ENCODE results near the gene KRTAP16-1.
"Not testable (repeated sequence)": the region's sequence is repeated elsewhere in the genome, so short reads cannot be mapped to it uniquely, and the experiment has no call there.

Gene KRTAP16-1

GRCh38 chr17:41278176-41278955, 30.7 kb downstream of the KRTAP16-1 start:
- Histone ChIP-seq H3K36me3 (ENCODE audit: control insufficient read depth in 2 of 2, insufficient read depth in 2 of 2, low read length in 2 of 2) (no peaks in the 10 kb centered on the region), H3K27me3 (ENCODE audit: control insufficient read depth in 2 of 2, insufficient read depth in 2 of 2, low read length in 2 of 2) (peaks cover 0 to 5% of the 10 kb centered on the region in 2 donors), H3K9ac (ENCODE audit: low read depth in 1 of 2, low read length in 2 of 2) (no peak overlapping the region), H3K4me1 (ENCODE audit: control insufficient read depth in 2 of 2, insufficient read depth in 2 of 2, low read length in 2 of 2) (no peaks in the 10 kb centered on the region), H3K9me3 (ENCODE audit: control insufficient read depth in 2 of 2, low read length in 2 of 2) (no peaks in the 10 kb centered on the region), H3K4me3 (ENCODE audit: low read length in 2 of 2) (no peak overlapping the region), H3K27ac (ENCODE audit: low read depth in 2 of 2, low read length in 2 of 2) (no peak overlapping the region)

- H3K36me3 ChIP-seq (ENCODE audit: control insufficient read depth in 2 of 2, insufficient read depth in 2 of 2, low read length in 2 of 2); H3K4me3 ChIP-seq (ENCODE audit: low read length in 2 of 2); H3K27me3 ChIP-seq (ENCODE audit: control insufficient read depth in 2 of 2, insufficient read depth in 2 of 2, low read length in 2 of 2); H3K9me3 ChIP-seq (ENCODE audit: control insufficient read depth in 2 of 2, low read length in 2 of 2); H3K27ac ChIP-seq (ENCODE audit: low read depth in 2 of 2, low read length in 2 of 2); H3K9ac ChIP-seq (ENCODE audit: low read depth in 1 of 2, low read length in 2 of 2); H3K4me1 ChIP-seq (ENCODE audit: control insufficient read depth in 2 of 2, insufficient read depth in 2 of 2, low read length in 2 of 2): not testable (repeated sequence)
These were observed 33.4 kb downstream of the KRTAP16-1 start, which contains the start of gene KRTAP9-7 for GRCh38 chr17:41275648-41276190. Gene KRTAP9-7 (plus strand): TSS chr17:41275698. CDS start chr17:41275698, 0 bp downstream.

- H3K9ac ChIP-seq (ENCODE audit: low read depth in 1 of 2, low read length in 2 of 2) = no peak overlapping the region
These were observed 37.3 kb downstream of the KRTAP16-1 start for GRCh38 chr17:41271858-41272257.

GRCh38 chr17:41271323-41271722, 37.8 kb downstream of the KRTAP16-1 start:
- H3K27me3 ChIP-seq (ENCODE audit: control insufficient read depth in 2 of 2, insufficient read depth in 2 of 2, low read length in 2 of 2); H3K4me3 ChIP-seq (ENCODE audit: low read length in 2 of 2); H3K36me3 ChIP-seq (ENCODE audit: control insufficient read depth in 2 of 2, insufficient read depth in 2 of 2, low read length in 2 of 2); H3K27ac ChIP-seq (ENCODE audit: low read depth in 2 of 2, low read length in 2 of 2); H3K9me3 ChIP-seq (ENCODE audit: control insufficient read depth in 2 of 2, low read length in 2 of 2); H3K9ac ChIP-seq (ENCODE audit: low read depth in 1 of 2, low read length in 2 of 2); H3K4me1 ChIP-seq (ENCODE audit: control insufficient read depth in 2 of 2, insufficient read depth in 2 of 2, low read length in 2 of 2): not testable (repeated sequence)

More at GRCh38 chr17:41271858-41272257, 37.3 kb downstream of the KRTAP16-1 start:
- Histone ChIP-seq H3K4me1 (ENCODE audit: control insufficient read depth in 2 of 2, insufficient read depth in 2 of 2, low read length in 2 of 2) (no peaks in the 10 kb centered on the region), H3K27ac (ENCODE audit: low read depth in 2 of 2, low read length in 2 of 2) (no peak overlapping the region), H3K4me3 (ENCODE audit: low read length in 2 of 2) (no peak overlapping the region), H3K36me3 (ENCODE audit: control insufficient read depth in 2 of 2, insufficient read depth in 2 of 2, low read length in 2 of 2) (no peaks in the 10 kb centered on the region), H3K27me3 (ENCODE audit: control insufficient read depth in 2 of 2, insufficient read depth in 2 of 2, low read length in 2 of 2) (peaks cover 0 to 5% of the 10 kb centered on the region in 2 donors), H3K9me3 (ENCODE audit: control insufficient read depth in 2 of 2, low read length in 2 of 2) (no peaks in the 10 kb centered on the region)

GRCh38 chr17:41267711-41268110, 41.4 kb downstream of the KRTAP16-1 start:
- H3K36me3 ChIP-seq (ENCODE audit: control insufficient read depth in 2 of 2, insufficient read depth in 2 of 2, low read length in 2 of 2) = no peaks in the 10 kb centered on the region
- H3K9me3 ChIP-seq (ENCODE audit: control insufficient read depth in 2 of 2, low read length in 2 of 2) = no peaks in the 10 kb centered on the region
- H3K4me1 ChIP-seq (ENCODE audit: control insufficient read depth in 2 of 2, insufficient read depth in 2 of 2, low read length in 2 of 2) = no peaks in the 10 kb centered on the region
- peaks cover 0 to 6% of the 10 kb centered on the region in 2 donors for H3K27me3 ChIP-seq (ENCODE audit: control insufficient read depth in 2 of 2, insufficient read depth in 2 of 2, low read length in 2 of 2)
- H3K4me3 ChIP-seq (ENCODE audit: low read length in 2 of 2) = no peak overlapping the region
- no peak overlapping the region for H3K9ac ChIP-seq (ENCODE audit: low read depth in 1 of 2, low read length in 2 of 2)
- no peak overlapping the region for H3K27ac ChIP-seq (ENCODE audit: low read depth in 2 of 2, low read length in 2 of 2)

- Histone ChIP-seq H3K9ac (ENCODE audit: low read depth in 1 of 2, low read length in 2 of 2) (no peak within 1 kb of the TSS), H3K36me3 (ENCODE audit: control insufficient read depth in 2 of 2, insufficient read depth in 2 of 2, low read length in 2 of 2) (no peaks in the 10 kb centered on the region), H3K27ac (ENCODE audit: low read depth in 2 of 2, low read length in 2 of 2) (no peak within 1 kb of the TSS), H3K9me3 (ENCODE audit: control insufficient read depth in 2 of 2, low read length in 2 of 2) (no peaks in the 10 kb centered on the region), H3K4me3 (ENCODE audit: low read length in 2 of 2) (no peak within 1 kb of the TSS), H3K27me3 (ENCODE audit: control insufficient read depth in 2 of 2, insufficient read depth in 2 of 2, low read length in 2 of 2) (peaks cover 0 to 10% of the 10 kb centered on the region in 2 donors), H3K4me1 (ENCODE audit: control insufficient read depth in 2 of 2, insufficient read depth in 2 of 2, low read length in 2 of 2) (no peaks in the 10 kb centered on the region)
These were observed 44.0 kb downstream of the KRTAP16-1 start, which contains the start of gene KRTAP9-6 for GRCh38 chr17:41265078-41265477. Gene KRTAP9-6 (plus strand): TSS chr17:41265378. CDS start chr17:41265378, 0 bp downstream.

- Histone ChIP-seq H3K9me3 (ENCODE audit: control insufficient read depth in 2 of 2, low read length in 2 of 2) (no peaks in the 10 kb centered on the region), H3K36me3 (ENCODE audit: control insufficient read depth in 2 of 2, insufficient read depth in 2 of 2, low read length in 2 of 2) (no peaks in the 10 kb centered on the region), H3K4me3 (ENCODE audit: low read length in 2 of 2) (no peak overlapping the region), H3K27ac (ENCODE audit: low read depth in 2 of 2, low read length in 2 of 2) (no peak overlapping the region), H3K9ac (ENCODE audit: low read depth in 1 of 2, low read length in 2 of 2) (no peak overlapping the region), H3K4me1 (ENCODE audit: control insufficient read depth in 2 of 2, insufficient read depth in 2 of 2, low read length in 2 of 2) (no peaks in the 10 kb centered on the region), H3K27me3 (ENCODE audit: control insufficient read depth in 2 of 2, insufficient read depth in 2 of 2, low read length in 2 of 2) (peaks cover 0 to 10% of the 10 kb centered on the region in 2 donors)
These were observed 44.5 kb downstream of the KRTAP16-1 start for GRCh38 chr17:41264599-41264998.

- Histone ChIP-seq H3K36me3 (ENCODE audit: control insufficient read depth in 2 of 2, insufficient read depth in 2 of 2, low read length in 2 of 2) (no peaks in the 10 kb centered on the region), H3K27me3 (ENCODE audit: control insufficient read depth in 2 of 2, insufficient read depth in 2 of 2, low read length in 2 of 2) (peaks cover 2 to 10% of the 10 kb centered on the region in 2 donors), H3K9ac (ENCODE audit: low read depth in 1 of 2, low read length in 2 of 2) (no peak overlapping the region), H3K27ac (ENCODE audit: low read depth in 2 of 2, low read length in 2 of 2) (no peak overlapping the region), H3K4me1 (ENCODE audit: control insufficient read depth in 2 of 2, insufficient read depth in 2 of 2, low read length in 2 of 2) (no peaks in the 10 kb centered on the region), H3K4me3 (ENCODE audit: low read length in 2 of 2) (no peak overlapping the region), H3K9me3 (ENCODE audit: control insufficient read depth in 2 of 2, low read length in 2 of 2) (no peaks in the 10 kb centered on the region)
These were observed 45.9 kb downstream of the KRTAP16-1 start for GRCh38 chr17:41263212-41263611.

- H3K4me1 ChIP-seq (ENCODE audit: control insufficient read depth in 2 of 2, insufficient read depth in 2 of 2, low read length in 2 of 2) = no peaks in the 10 kb centered on the region
- H3K36me3 ChIP-seq (ENCODE audit: control insufficient read depth in 2 of 2, insufficient read depth in 2 of 2, low read length in 2 of 2) = no peaks in the 10 kb centered on the region
- no peak overlapping the region for H3K27ac ChIP-seq (ENCODE audit: low read depth in 2 of 2, low read length in 2 of 2)
- no peak overlapping the region for H3K4me3 ChIP-seq (ENCODE audit: low read length in 2 of 2)
- H3K9ac ChIP-seq (ENCODE audit: low read depth in 1 of 2, low read length in 2 of 2) = no peak overlapping the region
- H3K27me3 ChIP-seq (ENCODE audit: control insufficient read depth in 2 of 2, insufficient read depth in 2 of 2, low read length in 2 of 2) = peaks cover 14% of the 10 kb centered on the region in 2 donors
- no peaks in the 10 kb centered on the region for H3K9me3 ChIP-seq (ENCODE audit: control insufficient read depth in 2 of 2, low read length in 2 of 2)
These were observed 50.7 kb downstream of the KRTAP16-1 start for GRCh38 chr17:41258406-41258805.
